NCI-H82 (cell line): ENCODE results near the gene ZMYND15.

Experiments
- DNase-seq: peaks from one replicate; lab custom pipeline; 2025; lab: John Stamatoyannopoulos, UW

Gene ZMYND15

DNA sequence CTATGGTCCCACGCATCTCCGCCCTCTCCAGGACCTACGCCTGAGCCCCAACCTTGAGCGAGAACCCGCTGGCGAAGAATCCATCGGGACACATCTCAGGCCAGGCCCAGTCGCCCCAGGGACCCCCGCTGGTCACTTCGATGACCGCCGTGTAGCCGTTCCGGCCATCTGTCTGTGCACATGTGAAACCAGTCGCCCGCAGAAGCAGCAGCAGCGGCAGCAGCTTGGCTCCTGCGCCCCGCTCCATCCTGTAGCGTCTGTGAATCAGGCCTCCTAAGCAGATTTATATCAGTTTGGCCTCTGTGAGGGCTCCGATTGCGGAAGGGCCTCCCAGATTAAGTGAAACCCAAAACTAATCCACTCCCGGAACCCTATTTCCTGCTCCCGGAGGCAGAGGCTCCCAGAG, 46.5 kb downstream of the ZMYND15 start, which contains the start of gene VMO1:
TSS of gene VMO1 (minus strand) at position 259 of the 406 bp plus-strand sequence. CDS start at position 247, 12 bp downstream.
- DNase-seq: peak; percentile 95

DNA sequence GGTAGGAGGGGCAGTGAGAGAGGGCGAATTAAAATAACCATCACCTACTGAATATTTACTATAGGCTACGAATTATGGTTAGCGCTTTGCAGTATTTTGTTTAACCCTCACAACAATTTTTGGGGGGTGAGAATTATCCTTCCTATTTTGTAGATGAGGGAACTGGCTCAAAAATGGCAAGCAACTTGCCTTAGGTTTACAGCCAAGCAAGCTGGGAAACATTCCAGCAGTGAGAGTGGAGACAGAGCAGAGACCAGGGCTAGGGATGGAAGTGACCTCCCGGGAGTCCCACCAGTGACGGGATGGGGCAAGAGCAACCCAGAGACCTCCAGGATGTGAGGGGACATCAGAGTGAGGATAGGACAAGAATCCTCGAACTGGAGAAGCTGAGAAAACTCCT, 46.9 kb downstream of the ZMYND15 start:
- DNase-seq: no peak

DNA sequence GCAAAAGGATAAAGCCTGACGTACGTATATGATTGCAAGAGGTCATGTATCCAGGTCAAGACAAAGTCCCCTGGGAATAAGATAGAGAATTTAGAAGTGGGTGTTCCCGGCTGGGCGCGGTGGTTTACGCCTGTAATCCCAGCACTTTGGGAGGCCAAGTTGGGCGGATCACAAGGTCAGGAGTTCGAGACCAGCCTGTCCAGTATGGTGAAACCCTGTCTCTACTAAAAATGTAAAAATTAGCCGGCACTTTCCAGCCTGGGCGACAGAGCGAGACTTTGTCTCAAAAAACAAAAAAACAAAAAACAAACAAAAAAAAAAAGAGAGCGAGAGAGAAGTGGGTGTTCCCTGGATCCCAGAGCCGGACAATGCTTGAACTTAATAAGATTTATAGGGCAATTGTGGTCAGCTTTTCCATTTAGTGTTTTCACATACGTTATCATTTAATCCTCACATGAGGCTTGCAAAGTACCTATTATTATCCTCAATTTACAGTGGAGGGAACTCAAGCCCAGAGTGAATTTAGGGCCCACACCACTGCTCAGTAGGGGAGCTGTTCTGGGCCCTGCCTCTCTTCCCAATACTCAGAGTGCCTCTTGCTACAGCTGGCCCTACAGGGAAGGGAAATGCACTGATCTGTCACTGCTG, 48.6 kb downstream of the ZMYND15 start:
- DNase-seq: no peak

DNA sequence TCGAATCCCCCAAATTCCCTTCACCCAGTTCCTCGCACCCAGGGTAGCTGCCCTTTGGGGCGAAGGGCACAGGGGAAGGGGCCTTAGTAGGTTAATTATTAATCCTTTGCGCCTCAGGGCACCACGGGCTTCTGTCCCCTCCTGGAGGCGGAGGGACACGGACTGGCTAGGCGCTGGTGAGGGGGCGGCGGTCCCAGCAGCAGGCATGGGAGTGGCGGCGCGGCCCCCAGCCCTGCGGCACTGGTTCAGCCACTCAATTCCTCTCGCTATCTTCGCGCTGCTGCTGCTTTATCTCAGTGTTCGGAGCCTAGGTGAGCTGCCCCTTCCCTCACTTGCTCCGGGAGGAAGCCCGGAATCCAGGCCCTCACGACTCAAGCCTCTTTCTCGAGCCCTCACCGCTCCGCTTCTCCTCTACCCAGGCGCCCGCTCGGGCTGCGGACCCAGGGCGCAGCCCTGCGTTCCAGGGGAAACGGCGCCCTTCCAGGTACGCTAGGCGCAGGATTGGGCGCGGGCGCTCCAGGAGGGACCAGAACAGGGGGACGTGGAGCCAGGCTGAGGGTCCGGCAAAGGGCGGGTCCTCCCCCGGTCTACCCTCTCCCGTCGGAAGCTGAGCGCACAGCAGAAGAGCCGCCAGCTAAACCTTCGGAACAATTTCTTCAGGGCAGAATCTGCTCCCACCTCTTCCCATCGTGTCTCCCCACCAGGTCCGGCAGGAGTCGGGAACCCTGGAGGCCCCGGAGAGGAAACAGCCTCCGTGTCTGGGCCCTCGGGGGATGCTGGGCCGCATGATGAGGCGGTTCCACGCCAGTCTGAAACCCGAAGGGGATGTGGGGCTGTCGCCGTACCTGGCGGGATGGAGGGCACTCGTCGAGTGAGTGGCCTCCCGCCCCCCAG, 49.4 kb downstream of the ZMYND15 start, which contains the start of gene GLTPD2:
TSS of gene GLTPD2 (plus strand) at position 158 of the 894 bp plus-strand sequence. CDS start at position 206, 48 bp downstream.
- peak; percentile 55 for DNase-seq

DNA sequence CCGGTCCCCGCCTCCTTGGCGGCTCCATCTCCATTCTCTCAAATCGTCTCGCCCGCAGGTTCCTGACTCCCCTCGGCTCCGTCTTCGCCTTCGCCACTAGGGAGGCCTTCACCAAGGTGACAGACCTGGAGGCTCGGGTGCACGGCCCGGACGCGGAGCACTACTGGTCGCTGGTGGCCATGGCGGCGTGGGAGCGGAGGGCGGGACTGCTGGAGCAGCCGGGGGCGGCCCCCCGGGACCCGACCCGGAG, 50.0 kb downstream of the ZMYND15 start:
- no peak for DNase-seq

DNA sequence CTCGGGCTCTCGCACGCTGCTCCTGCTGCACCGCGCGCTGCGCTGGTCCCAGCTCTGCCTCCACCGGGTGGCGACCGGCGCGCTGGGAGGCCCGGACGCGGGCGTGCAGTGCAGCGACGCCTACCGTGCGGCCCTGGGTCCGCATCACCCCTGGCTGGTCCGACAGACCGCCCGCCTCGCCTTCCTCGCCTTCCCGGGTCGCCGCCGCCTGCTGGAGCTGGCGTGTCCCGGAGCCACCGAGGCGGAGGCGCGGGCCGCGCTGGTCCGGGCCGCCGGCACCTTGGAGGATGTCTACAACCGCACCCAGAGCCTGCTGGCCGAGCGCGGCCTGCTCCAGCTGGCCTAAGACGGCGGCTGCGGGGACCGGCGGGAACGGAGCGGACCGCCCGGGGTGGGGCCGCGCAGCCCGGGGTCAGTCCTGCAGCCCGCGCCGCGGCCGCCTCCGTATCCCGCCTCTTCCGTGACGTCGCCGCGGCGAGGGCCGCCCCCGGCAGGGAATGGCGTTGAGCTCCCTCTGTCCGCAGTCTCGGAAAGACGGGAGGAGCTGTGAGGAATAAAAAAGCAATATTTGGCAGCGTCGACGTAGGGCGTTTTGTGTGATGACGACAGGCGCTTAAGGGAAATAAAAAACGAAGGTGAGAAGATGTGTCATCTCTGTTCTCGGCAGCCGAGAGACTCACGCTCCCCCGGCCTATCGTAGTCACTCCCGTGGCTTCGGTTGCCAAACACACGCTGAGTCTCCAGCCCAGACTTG, 50.5 kb downstream of the ZMYND15 start:
- peak; percentile 92 for DNase-seq

DNA sequence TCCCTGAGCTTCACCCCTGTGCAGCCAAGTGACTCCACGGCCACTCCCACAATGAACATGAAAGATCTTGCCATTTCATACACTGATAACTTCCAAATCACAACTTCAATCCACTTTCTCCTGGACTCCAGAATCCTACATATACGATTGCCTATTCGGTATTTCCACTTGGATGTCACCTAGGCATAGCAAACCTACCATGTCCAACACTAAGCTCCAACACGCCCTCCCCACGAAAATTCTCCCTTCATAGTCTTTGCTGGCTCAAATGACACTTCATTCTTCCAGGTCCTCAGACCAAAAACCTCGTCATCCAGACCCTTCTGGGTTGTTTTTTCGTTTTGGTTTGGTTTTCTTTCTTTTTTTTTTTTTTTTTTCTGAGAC, 51.1 kb downstream of the ZMYND15 start:
- DNase-seq: no peak

DNA sequence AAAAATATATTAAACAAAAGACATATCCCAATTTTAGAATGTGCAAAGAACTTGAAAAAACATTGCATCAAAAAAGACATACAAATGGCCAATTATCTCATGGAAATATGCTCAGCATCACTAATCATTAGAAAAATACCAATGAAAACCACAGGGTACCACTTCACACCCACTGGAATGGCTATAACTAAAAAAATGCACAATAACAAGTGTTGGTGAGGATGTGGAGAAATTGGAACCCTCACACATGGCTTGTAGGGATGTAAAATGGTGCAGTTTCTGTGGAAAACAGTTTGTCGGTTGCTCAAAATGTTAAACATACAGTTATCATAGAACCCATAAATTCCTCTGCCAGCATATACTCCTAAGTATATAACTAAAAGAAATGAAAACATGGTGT, 55.5 kb downstream of the ZMYND15 start:
- no peak for DNase-seq
